H1 (cell line): ENCODE measurements around the gene CDC123. TPM values are rescaled to one million over a fixed set of nuclear protein-coding genes. Genes with fewer than 3 reads are reported as not detected.

ENCODE experiments used
- CTCF ChIA-PET: fragments of 300-600 bp; sonication (Branson Sonifier 250); formaldehyde crosslinking; loops from one replicate; lab custom pipeline; 2021; ENCODE audit not compliant: partially characterized antibody; lab: Charles Lee
- POLR2A ChIA-PET: fragments of 300-600 bp; sonication (Branson Sonifier 250); formaldehyde crosslinking; loops from one replicate; lab custom pipeline; 2021; ENCODE audit warnings: inconsistent platforms; ENCODE audit not compliant: partially characterized antibody; lab: Charles Lee
- DNase-seq, 2 experiments: peaks; one replicate each; pipeline versions ENCODE4 v3.0.0 to v3.0.0-alpha.2; 2010 to 2022; ENCODE audit warnings: low spot score in 2 of 2, low read depth in 1 of 2, mixed read lengths in 1 of 2
- FAIRE-seq: peaks from 2 replicates; lab custom pipeline; 2011; peaks lifted over from hg19 to GRCh38; lab: Jason Lieb, UNC
- H2AFZ ChIP-seq: 2 replicates; pipeline ENCODE4 v1.8.1; 2012; ENCODE audit warnings: low read length, inconsistent platforms
- H2AK5ac ChIP-seq: 2 replicates; pipeline ENCODE4 v1.6.1; 2013; ENCODE audit warnings: low read depth, low read length
- H2BK120ac ChIP-seq: replicated peaks from 2 replicates; pipeline ENCODE3; 2013; ENCODE audit warnings: low read depth, low read length, inconsistent platforms
- H2BK12ac ChIP-seq: 2 replicates; pipeline ENCODE4 v1.6.1; 2013; ENCODE audit warnings: low read depth, low read length
- H2BK15ac ChIP-seq: 2 replicates; pipeline ENCODE4 v1.6.1; 2013; ENCODE audit warnings: low read length
- H2BK20ac ChIP-seq: 2 replicates; pipeline ENCODE4 v1.6.1; 2013; ENCODE audit warnings: low read length
- H2BK5ac ChIP-seq: 2 replicates; pipeline ENCODE4 v1.6.1; 2013; ENCODE audit warnings: low read depth, low read length
- H3K14ac ChIP-seq: 2 replicates; pipeline ENCODE4 v1.6.1; 2013; ENCODE audit warnings: inconsistent platforms; ENCODE audit not compliant: insufficient read length
- H3K18ac ChIP-seq: 2 replicates; pipeline ENCODE4 v1.6.1; 2013; ENCODE audit warnings: low read length; ENCODE audit errors: extremely low read depth
- H3K23ac ChIP-seq: 2 replicates; pipeline ENCODE4 v1.6.1; 2013; ENCODE audit warnings: inconsistent platforms; ENCODE audit not compliant: insufficient read length
- H3K23me2 ChIP-seq: 2 replicates; pipeline ENCODE4 v1.6.1; 2013; ENCODE audit warnings: low read depth, low read length
- H3K27ac ChIP-seq: 2 replicates; pipeline ENCODE4 v1.6.1; 2011; ENCODE audit warnings: low read depth, low read length, inconsistent platforms
- H3K27me3 ChIP-seq, 4 experiments: replicated peaks in 1 of 4; 1 replicate in 1 of 4; 2 replicates in 3 of 4; pipeline versions ENCODE4 v1.6.1 to v1.8.1; 2011 to 2013; ENCODE audit warnings: low read length in 3 of 4, mild to moderate bottlenecking in 3 of 4, inconsistent platforms in 2 of 4, mixed read lengths in 2 of 4, moderate library complexity in 1 of 4; ENCODE audit not compliant: control insufficient read depth in 3 of 4, insufficient read depth in 3 of 4; ENCODE audit errors: extremely low read depth in 1 of 4
- H3K36me3 ChIP-seq, 4 experiments: 2 replicates each; pipeline versions ENCODE4 v1.6.1 to v1.8.1; 2011 to 2013; ENCODE audit warnings: mild to moderate bottlenecking in 4 of 4, low read length in 3 of 4, moderate library complexity in 2 of 4, control low read depth in 1 of 4, inconsistent platforms in 1 of 4; ENCODE audit not compliant: insufficient read depth in 4 of 4, control insufficient read depth in 2 of 4
- H3K4ac ChIP-seq: replicated peaks from 2 replicates; pipeline ENCODE3; 2013; ENCODE audit warnings: low read length, low read depth, mixed read lengths, inconsistent platforms; ENCODE audit not compliant: insufficient read length
- H3K4me1 ChIP-seq, 4 experiments: replicated peaks in 1 of 4; 1 replicate in 1 of 4; 2 replicates in 3 of 4; pipeline versions ENCODE4 v1.6.1 to v1.8.1; 2011 to 2013; ENCODE audit warnings: low read length in 3 of 4, inconsistent platforms in 2 of 4, mixed read lengths in 1 of 4; ENCODE audit not compliant: insufficient read depth in 4 of 4, control insufficient read depth in 3 of 4
- H3K4me2 ChIP-seq, 2 experiments: 2 replicates each; pipeline versions ENCODE4 v1.6.1 to v1.8.1; 2011 to 2013; ENCODE audit warnings: low read depth in 2 of 2, low read length in 2 of 2, control low read depth in 1 of 2, inconsistent platforms in 1 of 2, mild to moderate bottlenecking in 1 of 2; ENCODE audit not compliant: insufficient read depth in 1 of 2
- H3K4me3 ChIP-seq, 4 experiments: fragments of 200-600, 300-600 bp in 1 of 4; sonication (generic), shearing (Covaris generic), sonication (Bioruptor Twin) in 1 of 4; 2 replicates each; pipeline versions ENCODE4 v1.5.1 to v1.8.1; 2011 to 2016; ENCODE audit warnings: low read length in 4 of 4, low read depth in 3 of 4, control low read depth in 2 of 4, inconsistent platforms in 2 of 4, mild to moderate bottlenecking in 2 of 4, mixed read lengths in 1 of 4, moderate library complexity in 1 of 4; ENCODE audit not compliant: insufficient read depth in 2 of 4; ENCODE audit errors: extremely low read depth in 1 of 4
- H3K56ac ChIP-seq: replicated peaks from 2 replicates; pipeline ENCODE3; 2013; ENCODE audit warnings: low read depth, mild to moderate bottlenecking, mixed read lengths, low read length, inconsistent platforms; ENCODE audit not compliant: insufficient read length
- H3K79me1 ChIP-seq: 2 replicates; pipeline ENCODE4 v1.6.1; 2013; ENCODE audit warnings: low read depth, low read length, control low read depth
- H3K79me2 ChIP-seq, 2 experiments: 2 replicates each; pipeline versions ENCODE4 v1.6.1 to v1.8.1; 2012 to 2013; ENCODE audit warnings: low read length in 2 of 2, mild to moderate bottlenecking in 2 of 2, inconsistent platforms in 1 of 2; ENCODE audit not compliant: insufficient read depth in 2 of 2, control insufficient read depth in 1 of 2
- H3K9ac ChIP-seq, 4 experiments: replicated peaks in 1 of 4; 1 replicate in 1 of 4; 2 replicates in 3 of 4; pipeline versions ENCODE4 v1.6.1 to v1.8.1; 2011 to 2013; ENCODE audit warnings: low read depth in 3 of 4, low read length in 3 of 4, control low read depth in 2 of 4, mild to moderate bottlenecking in 2 of 4, moderate library complexity in 2 of 4, inconsistent platforms in 1 of 4; ENCODE audit errors: extremely low read depth in 1 of 4
- H3K9me3 ChIP-seq, 2 experiments: 2 replicates each; pipeline versions ENCODE4 v1.6.1 to v1.8.1; 2012 to 2013; ENCODE audit warnings: mild to moderate bottlenecking in 2 of 2, moderate library complexity in 2 of 2, control low read depth in 1 of 2, inconsistent platforms in 1 of 2, low read depth in 1 of 2, low read length in 1 of 2, mixed read lengths in 1 of 2; ENCODE audit not compliant: insufficient read depth in 2 of 2
- H4K20me1 ChIP-seq, 2 experiments: replicated peaks in 1 of 2; 2 replicates each; pipeline versions ENCODE3 to v1.8.1; 2011 to 2013; ENCODE audit warnings: inconsistent platforms in 2 of 2, low read length in 2 of 2, mild to moderate bottlenecking in 1 of 2; ENCODE audit not compliant: insufficient read depth in 2 of 2, control insufficient read depth in 1 of 2
- H4K5ac ChIP-seq: 2 replicates; pipeline ENCODE4 v1.6.1; 2013; ENCODE audit warnings: low read length, low read depth, mixed read lengths, inconsistent platforms; ENCODE audit not compliant: insufficient read length
- H4K8ac ChIP-seq: 2 replicates; pipeline ENCODE4 v1.8.0; 2013; ENCODE audit warnings: mild to moderate bottlenecking, moderate library complexity, low read length, inconsistent platforms; ENCODE audit not compliant: insufficient read depth; ENCODE audit errors: extremely low read depth
- H4K91ac ChIP-seq: replicated peaks from 2 replicates; pipeline ENCODE3; 2013; ENCODE audit warnings: low read length, mixed read lengths, inconsistent platforms; ENCODE audit not compliant: insufficient read length
- ASH2L ChIP-seq: fragments of 200-600, 300-600 bp; sonication (generic); IDR thresholded peaks from one replicate; pipeline ENCODE4 v1.7.1; 2017; ENCODE audit warnings: low read length
- CBX8 ChIP-seq: fragments of 300-800, 300-1000 bp; sonication (generic); IDR thresholded peaks from 2 replicates; pipeline ENCODE4 v1.7.1; 2016; ENCODE audit warnings: low read depth, low read length, borderline replicate concordance
- EP300 ChIP-seq, 2 experiments: IDR thresholded peaks; 1 replicate in 1 of 2; 2 replicates in 1 of 2; pipeline ENCODE4 v1.6.1; 2011 to 2012; ENCODE audit warnings: low read depth in 2 of 2, low read length in 2 of 2, mild to moderate bottlenecking in 2 of 2, borderline replicate concordance in 1 of 2, inconsistent platforms in 1 of 2, moderate library complexity in 1 of 2
- FOSL1 ChIP-seq: IDR thresholded peaks from 2 replicates; pipeline ENCODE4 v1.6.1; 2011; ENCODE audit warnings: mild to moderate bottlenecking, low read depth, low read length, moderate library complexity; ENCODE audit not compliant: insufficient read depth
- MAX ChIP-seq: IDR thresholded peaks from 2 replicates; pipeline ENCODE4 v1.6.1; 2012; ENCODE audit warnings: inconsistent platforms
- PHF8 ChIP-seq: fragments of 200-600 bp; sonication (generic); conservative IDR thresholded peaks from 2 replicates; pipeline ENCODE4 v1.7.1; 2012; ENCODE audit warnings: low read depth, mild to moderate bottlenecking, inconsistent platforms, low read length, moderate library complexity
- SIRT6 ChIP-seq: IDR thresholded peaks from one replicate; pipeline ENCODE4 v1.7.1; 2012; ENCODE audit warnings: low read length, inconsistent platforms
- SIX5 ChIP-seq: IDR thresholded peaks from 2 replicates; pipeline ENCODE4 v1.6.1; 2011; ENCODE audit warnings: mild to moderate bottlenecking, low read depth, low read length
- TAF7 ChIP-seq: optimal IDR thresholded peaks from 2 replicates; pipeline ENCODE3; 2011; ENCODE audit warnings: low read depth, mild to moderate bottlenecking, inconsistent platforms, low read length, moderate library complexity, borderline replicate concordance
- TCF12 ChIP-seq: IDR thresholded peaks from 2 replicates; pipeline ENCODE4 v1.6.1; 2011; ENCODE audit warnings: low read depth, mild to moderate bottlenecking, low read length
- WGBS, 2 experiments: shearing (Covaris generic) in 1 of 2; methylation state at CpG; one replicate each; pipeline versions ENCODE4 v1.1.6 to v1.1.7; 2013 to 2015; ENCODE audit warnings: low lambda C conversion rate in 2 of 2, mixed read lengths in 2 of 2, inconsistent platforms in 1 of 2, low coverage in 1 of 2, missing lambda C conversion rate in 1 of 2; ENCODE audit not compliant: insufficient replicate concordance in 2 of 2, insufficient coverage in 1 of 2, insufficient read length in 1 of 2; ENCODE audit errors: extremely low coverage in 1 of 2, missing lambda C conversion rate in 1 of 2; 5-methylcytosine and 5-hydroxymethylcytosine counted together
- polyA plus RNA-seq, 7 experiments: library from polyadenylated mRNA; depleted of rRNA in 3 of 7; stranded (reverse) in 5 of 7; unstranded in 2 of 7; fragments of >200 nt in 5 of 7; fragments of 200-250 nt in 2 of 7; gene quantifications; 1 replicate in 5 of 7; 2 replicates in 1 of 7; 4 replicates in 1 of 7; pipeline versions ENCODE4 v1.2.1 to v1.2.3, GENCODE V29; 2011 to 2013; ENCODE audit warnings: missing spikeins in 2 of 7, mixed read lengths in 2 of 7
- total RNA-seq: library from RNA; stranded (reverse); fragmentation: NEBNext Ultra II Directional; extraction: Animal tissue kit (Norgen Biotek cat#: 25700); gene quantifications from 2 replicates; pipeline ENCODE4 v1.2.1, GENCODE V29; 2021

CDC123 gene
- total and polyA plus RNA-seq, 2 of the 8 experiments (the other 6 are each of a cell fraction or from before 2014, with no cell fraction given), result 115 to 202 TPM

- Histone ChIP-seq H3K27ac (no peak overlapping the region), H2AFZ (no peak overlapping the region), H4K8ac (no peak overlapping the region), H2AK5ac (no peak overlapping the region), H2BK5ac (no peak overlapping the region), H3K4me3 (no peak overlapping the region), H2BK20ac (no peak overlapping the region), H3K23me2 (peaks cover 2% of the 10 kb centered on the region; the same call in 1 of the 2 replicates), H3K4me2 (no peak overlapping the region), H4K91ac (no peak overlapping the region), H3K27me3 (no peaks in the 10 kb centered on the region), H3K36me3 (peaks cover 2 to 42% (median 25%) of the 10 kb centered on the region in 4 experiments; a peak in 6 of 8 replicates), H2BK12ac (no peak overlapping the region), H3K79me2 (peaks cover 7 to 91% of the 10 kb centered on the region in 2 experiments; a peak in 3 of 4 replicates), H2BK15ac (no peak overlapping the region), H3K79me1 (peaks cover 3% of the 10 kb centered on the region), H3K23ac (no peak overlapping the region), H2BK120ac (no peak overlapping the region), H3K56ac (no peak overlapping the region), H3K18ac (no peak overlapping the region), H4K5ac (no peak overlapping the region), H3K9ac (no peak overlapping the region), H4K20me1 (peaks cover 6 to 13% of the 10 kb centered on the region in 2 experiments), H3K14ac (no peak overlapping the region), H3K4me1 (no peaks in the 10 kb centered on the region), H3K4ac (no peak overlapping the region), H3K9me3 (no peaks in the 10 kb centered on the region)
- DNase-seq, result no peak
- ChIA-PET POLR2A (interaction anchor here (0.6 to 1.8 kb wide), 3 partner anchors 11 to 264 kb away, joined by 3 to 8 read pairs (median 4); no protein-coding TSS in a partner anchor), CTCF (interaction anchor here (0.6 to 6.4 kb wide), 5 partner anchors 13 to 875 kb away, joined by 3 to 42 read pairs (median 3); no protein-coding TSS in a partner anchor)
- WGBS, 2 experiments, result 93% methylated on average over 5 of the region's 5 CpGs; no CpG with 5 or more reads in 1 of the 2 experiments
- no peak for FAIRE-seq
- TF ChIP-seq CBX8, result no peak
- TF ChIP-seq TCF12, result no peak
- no peak for TF ChIP-seq FOSL1
- no peak for TF ChIP-seq MAX
- no peak for TF ChIP-seq ASH2L
- no peak for TF ChIP-seq PHF8
- TF ChIP-seq SIRT6, result no peak
- TF ChIP-seq EP300 (IDR thresholded peaks at IDR 0.05; ENCODE audit: borderline replicate concordance in 1 of 2, low read depth in 2 of 2, low read length in 2 of 2), result no peak
- TF ChIP-seq SIX5, result no peak
- TF ChIP-seq TAF7, result no peak
These were observed 4.9 kb downstream of the CDC123 start for GRCh38 chr10:12200850-12201249.
